ENCODE results near the gene TM4SF20. TPM values are rescaled to one million over a fixed set of nuclear protein-coding genes. Genes with fewer than 3 reads are reported as not detected.
A peak's percentile ranks its signal among the peaks of the same experiment; 100 is the strongest.

Gene TM4SF20
- total RNA-seq, 3 donors from 2014 or later, result not detected

- no peaks in the 10 kb centered on the region for H3K4me1 ChIP-seq
- no peaks in the 10 kb centered on the region for H3K9me3 ChIP-seq
- TF ChIP-seq POLR2A (IDR thresholded peaks at IDR 0.05), result no peak
- no peak for TF ChIP-seq CTCF (IDR thresholded peaks at IDR 0.05)
- no peak for TF ChIP-seq POLR2AphosphoS5 (IDR thresholded peaks at IDR 0.05)
- intact Hi-C loops (cut with DNase I; ENCODE audit: low total_unique reads), result loop anchor here (5.0 kb wide), 1 partner anchor 86 kb away; no protein-coding TSS in a partner anchor
- no peaks in the 10 kb centered on the region for H3K27me3 ChIP-seq
- DNase-seq (ENCODE audit: low spot score in 2 of 2), result no peak
- peak overlapping the region in 1 of 2 donors; percentile 70 for H3K27ac ChIP-seq
- no peaks in the 10 kb centered on the region for H3K36me3 ChIP-seq
- H3K4me3 ChIP-seq, result no peak overlapping the region
These were observed 37.6 kb upstream of the TM4SF20 start for GRCh38 chr2:227416701-227417100.

- DNase-seq (ENCODE audit: low spot score in 2 of 2), result no peak
- H3K4me1 ChIP-seq, result no peaks in the 10 kb centered on the region
- TF ChIP-seq POLR2A (IDR thresholded peaks at IDR 0.05), result no peak
- no peak for TF ChIP-seq POLR2AphosphoS5 (IDR thresholded peaks at IDR 0.05)
- no peak for TF ChIP-seq CTCF (IDR thresholded peaks at IDR 0.05)
- no peaks in the 10 kb centered on the region for H3K9me3 ChIP-seq
- peak overlapping the region in 1 of 3 donors; percentile 20 for H3K4me3 ChIP-seq
- intact Hi-C loops (cut with DNase I; ENCODE audit: low total_unique reads), result loop anchor here (5.0 kb wide), 1 partner anchor 87 kb away; no protein-coding TSS in a partner anchor
- H3K36me3 ChIP-seq, result no peaks in the 10 kb centered on the region
- H3K27me3 ChIP-seq, result no peaks in the 10 kb centered on the region
- H3K27ac ChIP-seq, result peak overlapping the region in 1 of 2 donors; percentile 82
These were observed 36.7 kb upstream of the TM4SF20 start for GRCh38 chr2:227415538-227416424.

GRCh38 chr2:227414846-227415245, 35.7 kb upstream of the TM4SF20 start:
- Histone ChIP-seq H3K36me3 (no peaks in the 10 kb centered on the region), H3K4me1 (no peaks in the 10 kb centered on the region), H3K27ac (peak overlapping the region; percentile 53 to 54), H3K4me3 (no peak overlapping the region), H3K27me3 (no peaks in the 10 kb centered on the region), H3K9me3 (no peaks in the 10 kb centered on the region)
- intact Hi-C loops (cut with DNase I; ENCODE audit: low total_unique reads), result loop anchor here (5.0 kb wide), 1 partner anchor 87 kb away; no protein-coding TSS in a partner anchor
- TF ChIP-seq CTCF (IDR thresholded peaks at IDR 0.05) (no peak), POLR2AphosphoS5 (IDR thresholded peaks at IDR 0.05) (no peak), POLR2A (IDR thresholded peaks at IDR 0.05) (no peak)
- peak in 1 of 2 donors; percentile 23 for DNase-seq (ENCODE audit: low spot score in 2 of 2)

- intact Hi-C loops (cut with DNase I; ENCODE audit: low total_unique reads), result no loop called here
These were observed 34.3 kb upstream of the TM4SF20 start for GRCh38 chr2:227413371-227413770.

More at GRCh38 chr2:227413371-227413770, 34.3 kb upstream of the TM4SF20 start:
- H3K4me1 ChIP-seq, result no peaks in the 10 kb centered on the region
- H3K27ac ChIP-seq, result no peak overlapping the region
- H3K9me3 ChIP-seq, result no peaks in the 10 kb centered on the region
- TF ChIP-seq POLR2A (IDR thresholded peaks at IDR 0.05) (no peak), CTCF (IDR thresholded peaks at IDR 0.05) (no peak), POLR2AphosphoS5 (IDR thresholded peaks at IDR 0.05) (no peak)
- no peak for DNase-seq (ENCODE audit: low spot score in 2 of 2)
- H3K36me3 ChIP-seq, result no peaks in the 10 kb centered on the region
- H3K27me3 ChIP-seq, result no peaks in the 10 kb centered on the region
- no peak overlapping the region for H3K4me3 ChIP-seq

Data from breast epithelium (tissue), 4 donors.